Measurements from ENCODE around the gene AVPR1B. TPM values are rescaled to one million over a fixed set of nuclear protein-coding genes. Genes with fewer than 3 reads are reported as not detected.

AVPR1B gene
- total RNA-seq, 2 experiments from 2014 or later: not detected

GRCh38 chr1:206114692-206115640 is 2.2 kb downstream of the AVPR1B start:
- peaks cover 11% of the 10 kb centered on the region for H3K4me1 Mint-ChIP-seq (ENCODE audit: low read depth)
- no peak overlapping the region for H3K4me3 Mint-ChIP-seq
- CTCF ChIA-PET: interaction anchor here (1.0 to 1.3 kb wide), 3 partner anchors 9 to 138 kb away, joined by 3 read pairs; no protein-coding TSS in a partner anchor
- DNase-seq (no peak), ATAC-seq (no peak)
- POLR2A ChIA-PET: no interaction called here
- no peak overlapping the region for H3K27ac Mint-ChIP-seq
- no peaks in the 10 kb centered on the region for H3K36me3 Mint-ChIP-seq (ENCODE audit: low read depth)
- TF ChIP-seq CTCF (IDR thresholded peaks at IDR 0.05): no peak
- peaks cover under 1% of the 10 kb centered on the region for H3K9me3 Mint-ChIP-seq
- peaks cover 35% of the 10 kb centered on the region for H3K27me3 Mint-ChIP-seq
- intact Hi-C loops (cut with micrococcal nuclease): no loop called here

GRCh38 chr1:206112600-206113301 is 4.4 kb downstream of the AVPR1B start:
- no peak overlapping the region for H3K4me3 Mint-ChIP-seq
- intact Hi-C loops (cut with micrococcal nuclease): no loop called here
- H3K27ac Mint-ChIP-seq: no peak overlapping the region
- ATAC-seq (no peak), DNase-seq (no peak)
- H3K27me3 Mint-ChIP-seq: peaks cover 22% of the 10 kb centered on the region
- CTCF ChIA-PET: interaction anchor here (1.1 to 12.8 kb wide), 2 partner anchors 81 to 128 kb away, joined by 6 to 236 read pairs; no protein-coding TSS in a partner anchor
- no peaks in the 10 kb centered on the region for H3K9me3 Mint-ChIP-seq
- H3K36me3 Mint-ChIP-seq (ENCODE audit: low read depth): no peaks in the 10 kb centered on the region
- POLR2A ChIA-PET: no interaction called here
- peaks cover 8% of the 10 kb centered on the region for H3K4me1 Mint-ChIP-seq (ENCODE audit: low read depth)
- TF ChIP-seq CTCF (IDR thresholded peaks at IDR 0.05): no peak

GRCh38 chr1:206111271-206111927 is 5.8 kb downstream of the AVPR1B start:
- H3K9me3 Mint-ChIP-seq: no peaks in the 10 kb centered on the region
- ChIA-PET CTCF (interaction anchor here (1.6 to 12.8 kb wide), 3 partner anchors 80 to 134 kb away, joined by 7 to 236 read pairs (median 86); no protein-coding TSS in a partner anchor), POLR2A (no interaction called here)
- no peaks in the 10 kb centered on the region for H3K36me3 Mint-ChIP-seq (ENCODE audit: low read depth)
- ATAC-seq (no peak), DNase-seq (no peak)
- no peak overlapping the region for H3K27ac Mint-ChIP-seq
- TF ChIP-seq CTCF (IDR thresholded peaks at IDR 0.05): no peak
- intact Hi-C loops (cut with micrococcal nuclease): no loop called here
- no peaks in the 10 kb centered on the region for H3K4me1 Mint-ChIP-seq (ENCODE audit: low read depth)
- no peak overlapping the region for H3K4me3 Mint-ChIP-seq
- peaks cover 11% of the 10 kb centered on the region for H3K27me3 Mint-ChIP-seq

- Mint-ChIP-seq H3K4me3 (no peak overlapping the region), H3K9me3 (no peaks in the 10 kb centered on the region), H3K36me3 (ENCODE audit: low read depth) (no peaks in the 10 kb centered on the region), H3K4me1 (ENCODE audit: low read depth) (no peaks in the 10 kb centered on the region), H3K27ac (no peak overlapping the region), H3K27me3 (peaks cover 6% of the 10 kb centered on the region)
- intact Hi-C loops (cut with micrococcal nuclease): no loop called here
- TF ChIP-seq CTCF (IDR thresholded peaks at IDR 0.05): no peak
- DNase-seq: no peak
- CTCF ChIA-PET: interaction anchor here (1.6 to 12.8 kb wide), 3 partner anchors 79 to 133 kb away, joined by 7 to 236 read pairs (median 86); no protein-coding TSS in a partner anchor
- no peak for ATAC-seq
- POLR2A ChIA-PET: no interaction called here
Measured at GRCh38 chr1:206110820-206111219, 6.4 kb downstream of the AVPR1B start.
